ENCODE results near the gene CDKL1.

CDKL1 gene

GRCh38 chr14:50396631-50397389 lies at the start of gene CDKL1:
CDKL1 (minus strand) TSS chr14:50396881; CDS start chr14:50395868, 1,013 bp downstream.
- Histone ChIP-seq H3K27me3 (replicated peaks; ENCODE audit: control insufficient read depth, insufficient read depth, low read length) (no peaks in the 10 kb centered on the region), H3K4me1 (ENCODE audit: control insufficient read depth, insufficient read depth, low read length) (peaks cover 23% of the 10 kb centered on the region), H3K9me3 (ENCODE audit: control insufficient read depth, low read length) (no peaks in the 10 kb centered on the region), H3K36me3 (ENCODE audit: control insufficient read depth, insufficient read depth, low read length, severe bottlenecking) (no peaks in the 10 kb centered on the region), H3K4me3 (ENCODE audit: low read length) (peak within 1 kb of the TSS; percentile 88), H3K9ac (ENCODE audit: low read length) (peak within 1 kb of the TSS; percentile 81)
- DNase-seq (ENCODE audit: low read depth): peak; percentile 84

GRCh38 chr14:50434528-50434927 lies 37.8 kb upstream of the CDKL1 start:
- H3K36me3 ChIP-seq (ENCODE audit: control insufficient read depth, insufficient read depth, low read length, severe bottlenecking): peaks cover 73% of the 10 kb centered on the region

GRCh38 chr14:50432131-50432530 lies 35.5 kb upstream of the CDKL1 start:
- no peak for DNase-seq (ENCODE audit: low read depth)
- no peak overlapping the region for H3K9ac ChIP-seq (ENCODE audit: low read length)
- H3K4me3 ChIP-seq (ENCODE audit: low read length): no peak overlapping the region
- H3K27me3 ChIP-seq (replicated peaks; ENCODE audit: control insufficient read depth, insufficient read depth, low read length): no peaks in the 10 kb centered on the region
- no peaks in the 10 kb centered on the region for H3K9me3 ChIP-seq (ENCODE audit: control insufficient read depth, low read length)
- no peaks in the 10 kb centered on the region for H3K4me1 ChIP-seq (ENCODE audit: control insufficient read depth, insufficient read depth, low read length)
- H3K36me3 ChIP-seq (ENCODE audit: control insufficient read depth, insufficient read depth, low read length, severe bottlenecking): peaks cover 60% of the 10 kb centered on the region

More at GRCh38 chr14:50434528-50434927, 37.8 kb upstream of the CDKL1 start:
- no peak overlapping the region for H3K9ac ChIP-seq (ENCODE audit: low read length)
- no peak overlapping the region for H3K4me3 ChIP-seq (ENCODE audit: low read length)
- H3K9me3 ChIP-seq (ENCODE audit: control insufficient read depth, low read length): no peaks in the 10 kb centered on the region
- H3K27me3 ChIP-seq (replicated peaks; ENCODE audit: control insufficient read depth, insufficient read depth, low read length): no peaks in the 10 kb centered on the region
- no peaks in the 10 kb centered on the region for H3K4me1 ChIP-seq (ENCODE audit: control insufficient read depth, insufficient read depth, low read length)
- DNase-seq (ENCODE audit: low read depth): no peak

GRCh38 chr14:50425816-50426215 lies 29.1 kb upstream of the CDKL1 start:
- Histone ChIP-seq H3K9ac (ENCODE audit: low read length) (peak overlapping the region; percentile 59), H3K4me3 (ENCODE audit: low read length) (peak overlapping the region; percentile 67), H3K27me3 (replicated peaks; ENCODE audit: control insufficient read depth, insufficient read depth, low read length) (no peaks in the 10 kb centered on the region), H3K4me1 (ENCODE audit: control insufficient read depth, insufficient read depth, low read length) (peaks cover 14% of the 10 kb centered on the region), H3K36me3 (ENCODE audit: control insufficient read depth, insufficient read depth, low read length, severe bottlenecking) (peaks cover 46% of the 10 kb centered on the region), H3K9me3 (ENCODE audit: control insufficient read depth, low read length) (no peaks in the 10 kb centered on the region)
- peak; percentile 77 for DNase-seq (ENCODE audit: low read depth)

- peaks cover 14% of the 10 kb centered on the region for H3K4me1 ChIP-seq (ENCODE audit: control insufficient read depth, insufficient read depth, low read length)
- DNase-seq (ENCODE audit: low read depth): no peak
- H3K9ac ChIP-seq (ENCODE audit: low read length): no peak overlapping the region
- H3K4me3 ChIP-seq (ENCODE audit: low read length): no peak overlapping the region
- H3K9me3 ChIP-seq (ENCODE audit: control insufficient read depth, low read length): no peaks in the 10 kb centered on the region
- no peaks in the 10 kb centered on the region for H3K27me3 ChIP-seq (replicated peaks; ENCODE audit: control insufficient read depth, insufficient read depth, low read length)
- peaks cover 52% of the 10 kb centered on the region for H3K36me3 ChIP-seq (ENCODE audit: control insufficient read depth, insufficient read depth, low read length, severe bottlenecking)
These were observed 28.4 kb upstream of the CDKL1 start for GRCh38 chr14:50425105-50425504.

- H3K4me1 ChIP-seq (ENCODE audit: control insufficient read depth, insufficient read depth, low read length): peaks cover 14% of the 10 kb centered on the region
- no peaks in the 10 kb centered on the region for H3K9me3 ChIP-seq (ENCODE audit: control insufficient read depth, low read length)
- no peaks in the 10 kb centered on the region for H3K27me3 ChIP-seq (replicated peaks; ENCODE audit: control insufficient read depth, insufficient read depth, low read length)
- peaks cover 66% of the 10 kb centered on the region for H3K36me3 ChIP-seq (ENCODE audit: control insufficient read depth, insufficient read depth, low read length, severe bottlenecking)
- no peak for DNase-seq (ENCODE audit: low read depth)
- H3K9ac ChIP-seq (ENCODE audit: low read length): no peak overlapping the region
- no peak overlapping the region for H3K4me3 ChIP-seq (ENCODE audit: low read length)
These were observed 26.8 kb upstream of the CDKL1 start for GRCh38 chr14:50423529-50423928.

- H3K36me3 ChIP-seq (ENCODE audit: control insufficient read depth, insufficient read depth, low read length, severe bottlenecking): peaks cover 67% of the 10 kb centered on the region
- no peak overlapping the region for H3K9ac ChIP-seq (ENCODE audit: low read length)
- H3K4me1 ChIP-seq (ENCODE audit: control insufficient read depth, insufficient read depth, low read length): peaks cover 19% of the 10 kb centered on the region
- no peak for DNase-seq (ENCODE audit: low read depth)
- no peaks in the 10 kb centered on the region for H3K27me3 ChIP-seq (replicated peaks; ENCODE audit: control insufficient read depth, insufficient read depth, low read length)
- no peak overlapping the region for H3K4me3 ChIP-seq (ENCODE audit: low read length)
- no peaks in the 10 kb centered on the region for H3K9me3 ChIP-seq (ENCODE audit: control insufficient read depth, low read length)
These were observed 24.8 kb upstream of the CDKL1 start for GRCh38 chr14:50421499-50421898.

- H3K9ac ChIP-seq (ENCODE audit: low read length): no peak overlapping the region
- peaks cover 52% of the 10 kb centered on the region for H3K36me3 ChIP-seq (ENCODE audit: control insufficient read depth, insufficient read depth, low read length, severe bottlenecking)
- peaks cover 8% of the 10 kb centered on the region for H3K4me1 ChIP-seq (ENCODE audit: control insufficient read depth, insufficient read depth, low read length)
- peak; percentile 88 for DNase-seq (ENCODE audit: low read depth)
- H3K9me3 ChIP-seq (ENCODE audit: control insufficient read depth, low read length): no peaks in the 10 kb centered on the region
- no peaks in the 10 kb centered on the region for H3K27me3 ChIP-seq (replicated peaks; ENCODE audit: control insufficient read depth, insufficient read depth, low read length)
- H3K4me3 ChIP-seq (ENCODE audit: low read length): no peak overlapping the region
These were observed 21.2 kb upstream of the CDKL1 start for GRCh38 chr14:50417853-50418252.

GRCh38 chr14:50410921-50411320 lies 14.2 kb upstream of the CDKL1 start:
- H3K27me3 ChIP-seq (replicated peaks; ENCODE audit: control insufficient read depth, insufficient read depth, low read length): no peaks in the 10 kb centered on the region
- DNase-seq (ENCODE audit: low read depth): peak; percentile 76
- H3K36me3 ChIP-seq (ENCODE audit: control insufficient read depth, insufficient read depth, low read length, severe bottlenecking): peaks cover 3% of the 10 kb centered on the region
- H3K4me1 ChIP-seq (ENCODE audit: control insufficient read depth, insufficient read depth, low read length): peaks cover 24% of the 10 kb centered on the region
- H3K4me3 ChIP-seq (ENCODE audit: low read length): no peak overlapping the region
- H3K9ac ChIP-seq (ENCODE audit: low read length): no peak overlapping the region
- no peaks in the 10 kb centered on the region for H3K9me3 ChIP-seq (ENCODE audit: control insufficient read depth, low read length)

- Histone ChIP-seq H3K4me1 (ENCODE audit: control insufficient read depth, insufficient read depth, low read length) (peaks cover 24% of the 10 kb centered on the region), H3K4me3 (ENCODE audit: low read length) (no peak overlapping the region), H3K36me3 (ENCODE audit: control insufficient read depth, insufficient read depth, low read length, severe bottlenecking) (no peaks in the 10 kb centered on the region), H3K9ac (ENCODE audit: low read length) (no peak overlapping the region), H3K9me3 (ENCODE audit: control insufficient read depth, low read length) (no peaks in the 10 kb centered on the region), H3K27me3 (replicated peaks; ENCODE audit: control insufficient read depth, insufficient read depth, low read length) (no peaks in the 10 kb centered on the region)
- DNase-seq (ENCODE audit: low read depth): no peak
These were observed 13.4 kb upstream of the CDKL1 start for GRCh38 chr14:50410071-50410470.

GRCh38 chr14:50407111-50407812 lies 10.6 kb upstream of the CDKL1 start:
- no peak for DNase-seq (ENCODE audit: low read depth)
- Histone ChIP-seq H3K36me3 (ENCODE audit: control insufficient read depth, insufficient read depth, low read length, severe bottlenecking) (no peaks in the 10 kb centered on the region), H3K9me3 (ENCODE audit: control insufficient read depth, low read length) (no peaks in the 10 kb centered on the region)

More at GRCh38 chr14:50407111-50407812, 10.6 kb upstream of the CDKL1 start:
- Histone ChIP-seq H3K27me3 (replicated peaks; ENCODE audit: control insufficient read depth, insufficient read depth, low read length) (no peaks in the 10 kb centered on the region), H3K4me1 (ENCODE audit: control insufficient read depth, insufficient read depth, low read length) (peaks cover 24% of the 10 kb centered on the region), H3K9ac (ENCODE audit: low read length) (no peak overlapping the region), H3K4me3 (ENCODE audit: low read length) (peak overlapping the region; percentile 13)
